Liver (tissue), 9 donors: ENCODE measurements around the gene BOLA2B. TPM values are rescaled to one million over a fixed set of nuclear protein-coding genes. Genes with fewer than 3 reads are reported as not detected.

Experiments
- DNase-seq: peaks from one replicate; pipeline ENCODE4 v3.0.0-alpha.2; 2017; ENCODE audit warnings: low spot score
- H3K27ac ChIP-seq, 2 donors: one replicate each; pipeline ENCODE4 v1.7.0; 2013; ENCODE audit warnings: inconsistent platforms in 2 of 2, low read length in 2 of 2, control low read depth in 1 of 2, low read depth in 1 of 2, mild to moderate bottlenecking in 1 of 2
- H3K27me3 ChIP-seq, 4 donors: one replicate each; pipeline versions ENCODE4 v1.6.1 to v1.7.0; 2013; ENCODE audit warnings: low read length in 3 of 4, inconsistent platforms in 1 of 4, mild to moderate bottlenecking in 1 of 4, moderate library complexity in 1 of 4; ENCODE audit not compliant: control insufficient read depth in 4 of 4, insufficient read depth in 4 of 4
- H3K36me3 ChIP-seq, 4 donors: one replicate each; pipeline versions ENCODE4 v1.6.1 to v1.7.0; 2013; ENCODE audit warnings: low read length in 3 of 4, mild to moderate bottlenecking in 3 of 4, low read depth in 1 of 4, moderate library complexity in 1 of 4; ENCODE audit not compliant: control insufficient read depth in 4 of 4, insufficient read depth in 3 of 4
- H3K4me1 ChIP-seq, 4 donors: one replicate each; pipeline versions ENCODE4 v1.6.1 to v1.7.0; 2013; ENCODE audit warnings: low read length in 3 of 4, mild to moderate bottlenecking in 3 of 4, moderate library complexity in 1 of 4; ENCODE audit not compliant: control insufficient read depth in 4 of 4, insufficient read depth in 4 of 4
- H3K4me3 ChIP-seq, 3 donors: one replicate each; pipeline versions ENCODE4 v1.6.1 to v1.7.0; 2013; ENCODE audit warnings: low read length in 3 of 3, control low read depth in 1 of 3, low read depth in 1 of 3, mild to moderate bottlenecking in 1 of 3
- H3K9ac ChIP-seq, 2 donors: one replicate each; pipeline ENCODE4 v1.7.0; 2013; ENCODE audit warnings: low read length in 2 of 2, mild to moderate bottlenecking in 2 of 2, moderate library complexity in 2 of 2, control low read depth in 1 of 2, low read depth in 1 of 2
- H3K9me3 ChIP-seq, 4 donors: one replicate each; pipeline versions ENCODE4 v1.6.1 to v1.7.0; 2013; ENCODE audit warnings: low read length in 3 of 4; ENCODE audit not compliant: control insufficient read depth in 4 of 4
- EGR1 ChIP-seq, 2 donors: IDR thresholded peaks; 2 replicates each; pipeline ENCODE4 v1.6.1; 2016 to 2018; ENCODE audit warnings: antibody characterized with exemption in 2 of 2, low read depth in 2 of 2
- FOXA1 ChIP-seq: IDR thresholded peaks from 2 replicates; pipeline ENCODE4 v1.6.1; 2016; ENCODE audit warnings: antibody characterized with exemption
- FOXA2 ChIP-seq: IDR thresholded peaks from 2 replicates; pipeline ENCODE4 v1.6.1; 2016; ENCODE audit warnings: antibody characterized with exemption
- GABPA ChIP-seq, 2 donors: IDR thresholded peaks in 1 of 2; conservative IDR thresholded peaks in 1 of 2; 2 replicates each; pipeline ENCODE4 v1.6.1; 2016; ENCODE audit warnings: antibody characterized with exemption in 2 of 2, mild to moderate bottlenecking in 1 of 2, moderate library complexity in 1 of 2
- HNF4A ChIP-seq, 2 donors: conservative IDR thresholded peaks; 2 replicates each; pipeline ENCODE4 v1.6.1; 2016; ENCODE audit warnings: antibody characterized with exemption in 2 of 2, mild to moderate bottlenecking in 2 of 2
- HNF4G ChIP-seq: IDR thresholded peaks from 2 replicates; pipeline ENCODE4 v1.6.1; 2016; ENCODE audit warnings: antibody characterized with exemption
- JUND ChIP-seq, 2 donors: IDR thresholded peaks; 2 replicates each; pipeline ENCODE4 v1.6.1; 2016; ENCODE audit warnings: antibody characterized with exemption in 2 of 2
- MAX ChIP-seq: IDR thresholded peaks from 2 replicates; pipeline ENCODE4 v1.6.1; 2016; ENCODE audit warnings: antibody characterized with exemption
- NR2F2 ChIP-seq: IDR thresholded peaks from 2 replicates; pipeline ENCODE4 v1.6.1; 2016; ENCODE audit warnings: antibody characterized with exemption
- RAD21 ChIP-seq, 2 donors: IDR thresholded peaks; 2 replicates each; pipeline ENCODE4 v1.6.1; 2016; ENCODE audit warnings: antibody characterized with exemption in 2 of 2, mild to moderate bottlenecking in 2 of 2
- RXRA ChIP-seq, 2 donors: IDR thresholded peaks; 2 replicates each; pipeline ENCODE4 v1.6.1; 2017 to 2018; ENCODE audit warnings: antibody characterized with exemption in 2 of 2, mild to moderate bottlenecking in 1 of 2
- SP1 ChIP-seq: IDR thresholded peaks from 2 replicates; pipeline ENCODE4 v1.6.1; 2018; ENCODE audit warnings: antibody characterized with exemption, mild to moderate bottlenecking
- TAF1 ChIP-seq: conservative IDR thresholded peaks from 2 replicates; pipeline ENCODE4 v1.6.1; 2016; ENCODE audit warnings: antibody characterized with exemption, mild to moderate bottlenecking
- YY1 ChIP-seq: IDR thresholded peaks from 2 replicates; pipeline ENCODE4 v1.6.1; 2016; ENCODE audit warnings: antibody characterized with exemption, mild to moderate bottlenecking
- ZBTB33 ChIP-seq: IDR thresholded peaks from 2 replicates; pipeline ENCODE4 v1.6.1; 2016; ENCODE audit warnings: antibody characterized with exemption
- WGBS: extraction: QIAGEN DNeasy Blood & Tissue Kit; methylation state at CpG from one replicate; pipeline ENCODE4 v1.1.7; 2013; 5-methylcytosine and 5-hydroxymethylcytosine counted together
- polyA plus RNA-seq, 2 donors: library from polyadenylated mRNA; stranded (reverse) in 1 of 2; unstranded in 1 of 2; fragments of 200-250 nt in 1 of 2; fragments of >200 nt in 1 of 2; fragmentation: Nextera tagmentation in 1 of 2; extraction: Ambion mirVana in 1 of 2; gene quantifications; one replicate each; pipeline versions ENCODE4 v1.2.1 to v1.2.3, GENCODE V29; 2013 to 2015
- total RNA-seq, 2 donors: library from RNA; depleted of rRNA; stranded (reverse); fragments of >200 nt; gene quantifications; one replicate each; pipeline ENCODE4 v1.2.3, GENCODE V29; 2014
- TF ChIP-seq, protein P1 (sequence below): fragments of 150-350 bp; IDR thresholded peaks from 2 replicates; pipeline ENCODE4 v1.5.1; 2017; ENCODE audit warnings: improper control_type of control experiment, low read depth, low read length; ENCODE audit not compliant: missing input control
- TF ChIP-seq, protein P2 (sequence below): IDR thresholded peaks from 2 replicates; pipeline ENCODE4 v1.6.1; 2016; ENCODE audit warnings: antibody characterized with exemption, mild to moderate bottlenecking
- TF ChIP-seq, protein P3 (sequence below): IDR thresholded peaks from 2 replicates; pipeline ENCODE4 v1.6.1; 2016; ENCODE audit warnings: antibody characterized with exemption
- donor health status: healthy.
- donor health status: healthy.
- donor health status: healthy.
- donor health status: healthy.
- donor health status: healthy.

BOLA2B gene
- total and polyA plus RNA-seq, 4 donors: 21.2 to 79.8 (median 56.8) TPM

GRCh38 chr16:30155188-30155587, 38.3 kb downstream of the BOLA2B start:
- no peak overlapping the region for H3K9ac ChIP-seq

GRCh38 chr16:30152517-30152916, 40.9 kb downstream of the BOLA2B start:
- WGBS: 97% methylated on average over 9 of the region's 9 CpGs
- DNase-seq: no peak
- H3K36me3 ChIP-seq: no peaks in the 10 kb centered on the region
- H3K27ac ChIP-seq: no peak overlapping the region
- H3K27me3 ChIP-seq: no peaks in the 10 kb centered on the region
- TF ChIP-seq RAD21 (IDR thresholded peaks at IDR 0.05) (no peak), HNF4G (no peak), YY1 (no peak), JUND (IDR thresholded peaks at IDR 0.05) (no peak), FOXA2 (no peak), EGR1 (IDR thresholded peaks at IDR 0.05; ENCODE audit: low read depth in 2 of 2) (no peak), NR2F2 (no peak), MAX (no peak), SP1 (no peak), FOXA1 (no peak), HNF4A (conservative IDR thresholded peaks at IDR 0.05) (no peak), TAF1 (no peak), GABPA (IDR thresholded peaks at IDR 0.05 in 1 of 2, conservative IDR thresholded peaks at IDR 0.05 in 1 of 2) (no peak), RXRA (IDR thresholded peaks at IDR 0.05) (no peak)
- TF ChIP-seq, protein P1, sequence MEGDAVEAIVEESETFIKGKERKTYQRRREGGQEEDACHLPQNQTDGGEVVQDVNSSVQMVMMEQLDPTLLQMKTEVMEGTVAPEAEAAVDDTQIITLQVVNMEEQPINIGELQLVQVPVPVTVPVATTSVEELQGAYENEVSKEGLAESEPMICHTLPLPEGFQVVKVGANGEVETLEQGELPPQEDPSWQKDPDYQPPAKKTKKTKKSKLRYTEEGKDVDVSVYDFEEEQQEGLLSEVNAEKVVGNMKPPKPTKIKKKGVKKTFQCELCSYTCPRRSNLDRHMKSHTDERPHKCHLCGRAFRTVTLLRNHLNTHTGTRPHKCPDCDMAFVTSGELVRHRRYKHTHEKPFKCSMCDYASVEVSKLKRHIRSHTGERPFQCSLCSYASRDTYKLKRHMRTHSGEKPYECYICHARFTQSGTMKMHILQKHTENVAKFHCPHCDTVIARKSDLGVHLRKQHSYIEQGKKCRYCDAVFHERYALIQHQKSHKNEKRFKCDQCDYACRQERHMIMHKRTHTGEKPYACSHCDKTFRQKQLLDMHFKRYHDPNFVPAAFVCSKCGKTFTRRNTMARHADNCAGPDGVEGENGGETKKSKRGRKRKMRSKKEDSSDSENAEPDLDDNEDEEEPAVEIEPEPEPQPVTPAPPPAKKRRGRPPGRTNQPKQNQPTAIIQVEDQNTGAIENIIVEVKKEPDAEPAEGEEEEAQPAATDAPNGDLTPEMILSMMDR: no peak
- no peak overlapping the region for H3K4me3 ChIP-seq
- H3K9ac ChIP-seq: no peak overlapping the region
- no peaks in the 10 kb centered on the region for H3K4me1 ChIP-seq
- H3K9me3 ChIP-seq: no peaks in the 10 kb centered on the region

More at GRCh38 chr16:30155188-30155587, 38.3 kb downstream of the BOLA2B start:
- Histone ChIP-seq H3K4me3 (no peak overlapping the region), H3K27ac (no peak overlapping the region), H3K27me3 (no peaks in the 10 kb centered on the region), H3K36me3 (no peaks in the 10 kb centered on the region), H3K9me3 (no peaks in the 10 kb centered on the region), H3K4me1 (no peaks in the 10 kb centered on the region)
- WGBS: 97% methylated on average over 5 of the region's 5 CpGs
- no peak for DNase-seq
- TF ChIP-seq, protein P2, sequence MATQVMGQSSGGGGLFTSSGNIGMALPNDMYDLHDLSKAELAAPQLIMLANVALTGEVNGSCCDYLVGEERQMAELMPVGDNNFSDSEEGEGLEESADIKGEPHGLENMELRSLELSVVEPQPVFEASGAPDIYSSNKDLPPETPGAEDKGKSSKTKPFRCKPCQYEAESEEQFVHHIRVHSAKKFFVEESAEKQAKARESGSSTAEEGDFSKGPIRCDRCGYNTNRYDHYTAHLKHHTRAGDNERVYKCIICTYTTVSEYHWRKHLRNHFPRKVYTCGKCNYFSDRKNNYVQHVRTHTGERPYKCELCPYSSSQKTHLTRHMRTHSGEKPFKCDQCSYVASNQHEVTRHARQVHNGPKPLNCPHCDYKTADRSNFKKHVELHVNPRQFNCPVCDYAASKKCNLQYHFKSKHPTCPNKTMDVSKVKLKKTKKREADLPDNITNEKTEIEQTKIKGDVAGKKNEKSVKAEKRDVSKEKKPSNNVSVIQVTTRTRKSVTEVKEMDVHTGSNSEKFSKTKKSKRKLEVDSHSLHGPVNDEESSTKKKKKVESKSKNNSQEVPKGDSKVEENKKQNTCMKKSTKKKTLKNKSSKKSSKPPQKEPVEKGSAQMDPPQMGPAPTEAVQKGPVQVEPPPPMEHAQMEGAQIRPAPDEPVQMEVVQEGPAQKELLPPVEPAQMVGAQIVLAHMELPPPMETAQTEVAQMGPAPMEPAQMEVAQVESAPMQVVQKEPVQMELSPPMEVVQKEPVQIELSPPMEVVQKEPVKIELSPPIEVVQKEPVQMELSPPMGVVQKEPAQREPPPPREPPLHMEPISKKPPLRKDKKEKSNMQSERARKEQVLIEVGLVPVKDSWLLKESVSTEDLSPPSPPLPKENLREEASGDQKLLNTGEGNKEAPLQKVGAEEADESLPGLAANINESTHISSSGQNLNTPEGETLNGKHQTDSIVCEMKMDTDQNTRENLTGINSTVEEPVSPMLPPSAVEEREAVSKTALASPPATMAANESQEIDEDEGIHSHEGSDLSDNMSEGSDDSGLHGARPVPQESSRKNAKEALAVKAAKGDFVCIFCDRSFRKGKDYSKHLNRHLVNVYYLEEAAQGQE: no peak
- TF ChIP-seq ZBTB33: no peak
- no peak for TF ChIP-seq RAD21 (IDR thresholded peaks at IDR 0.05)
- TF ChIP-seq EGR1 (IDR thresholded peaks at IDR 0.05; ENCODE audit: low read depth in 2 of 2): no peak
- TF ChIP-seq FOXA2: no peak
- no peak for TF ChIP-seq HNF4G
- no peak for TF ChIP-seq NR2F2
- no peak for TF ChIP-seq HNF4A (conservative IDR thresholded peaks at IDR 0.05)
- no peak for TF ChIP-seq SP1
- TF ChIP-seq, protein P3, sequence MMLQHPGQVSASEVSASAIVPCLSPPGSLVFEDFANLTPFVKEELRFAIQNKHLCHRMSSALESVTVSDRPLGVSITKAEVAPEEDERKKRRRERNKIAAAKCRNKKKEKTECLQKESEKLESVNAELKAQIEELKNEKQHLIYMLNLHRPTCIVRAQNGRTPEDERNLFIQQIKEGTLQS: no peak
- no peak for TF ChIP-seq RXRA (IDR thresholded peaks at IDR 0.05)
- no peak for TF ChIP-seq FOXA1
